ENCODE measurements around the gene NPAT.

DNA sequence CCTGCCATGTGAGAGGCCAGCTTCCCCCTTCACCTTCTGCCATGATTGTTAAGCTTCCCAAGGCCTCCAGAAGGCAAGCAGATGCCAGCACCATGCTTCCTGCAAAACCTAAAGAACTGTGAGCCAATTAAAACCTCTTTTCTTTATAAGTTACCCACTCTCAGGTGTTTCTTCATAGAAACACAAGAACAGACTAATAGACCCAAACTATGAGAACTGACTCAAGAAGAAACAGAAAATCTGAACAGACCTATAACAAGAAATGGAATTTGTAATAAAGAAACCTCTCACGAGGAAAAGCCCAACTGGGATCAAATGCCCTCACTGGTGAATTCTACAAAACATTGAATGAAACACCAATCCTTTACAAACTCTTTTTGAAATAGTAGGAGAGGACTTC, 12.0 kb downstream of the NPAT start:
- no peak for TF ChIP-seq EZH2phosphoT487 (IDR thresholded peaks at IDR 0.05; ENCODE audit: borderline replicate concordance, low read length)
- TF ChIP-seq, protein P1, sequence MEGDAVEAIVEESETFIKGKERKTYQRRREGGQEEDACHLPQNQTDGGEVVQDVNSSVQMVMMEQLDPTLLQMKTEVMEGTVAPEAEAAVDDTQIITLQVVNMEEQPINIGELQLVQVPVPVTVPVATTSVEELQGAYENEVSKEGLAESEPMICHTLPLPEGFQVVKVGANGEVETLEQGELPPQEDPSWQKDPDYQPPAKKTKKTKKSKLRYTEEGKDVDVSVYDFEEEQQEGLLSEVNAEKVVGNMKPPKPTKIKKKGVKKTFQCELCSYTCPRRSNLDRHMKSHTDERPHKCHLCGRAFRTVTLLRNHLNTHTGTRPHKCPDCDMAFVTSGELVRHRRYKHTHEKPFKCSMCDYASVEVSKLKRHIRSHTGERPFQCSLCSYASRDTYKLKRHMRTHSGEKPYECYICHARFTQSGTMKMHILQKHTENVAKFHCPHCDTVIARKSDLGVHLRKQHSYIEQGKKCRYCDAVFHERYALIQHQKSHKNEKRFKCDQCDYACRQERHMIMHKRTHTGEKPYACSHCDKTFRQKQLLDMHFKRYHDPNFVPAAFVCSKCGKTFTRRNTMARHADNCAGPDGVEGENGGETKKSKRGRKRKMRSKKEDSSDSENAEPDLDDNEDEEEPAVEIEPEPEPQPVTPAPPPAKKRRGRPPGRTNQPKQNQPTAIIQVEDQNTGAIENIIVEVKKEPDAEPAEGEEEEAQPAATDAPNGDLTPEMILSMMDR (IDR thresholded peaks at IDR 0.05; ENCODE audit: low read depth, low read length, poor library complexity, severe bottlenecking), result no peak
